B cell (primary cell): ENCODE results near the gene SEC14L1. TPM values are rescaled to one million over a fixed set of nuclear protein-coding genes. Genes with fewer than 3 reads are reported as not detected.

Experiments used
- ATAC-seq: fragments of 200-7000 bp; cut with Tn5 transposase; one replicate; pipeline ENCODE4 v1.10.0; 2021; ENCODE audit warnings: low read depth, mild to moderate bottlenecking, moderate number of reproducible peaks, moderate library complexity
- CTCF ChIA-PET: fragments of 350-600 bp; sonication (Branson Sonifier 250); formaldehyde crosslinking; loops from one replicate; lab custom pipeline; 2021; ENCODE audit warnings: antibody characterized with exemption, inconsistent platforms; lab: Charles Lee
- POLR2A ChIA-PET: fragments of 350-600 bp; sonication (Branson Sonifier 250); formaldehyde crosslinking; loops from one replicate; lab custom pipeline; 2021; ENCODE audit warnings: antibody characterized with exemption; lab: Charles Lee
- DNase-seq: peaks from one replicate; pipeline ENCODE4 v3.0.0; 2013
- H2AFZ ChIP-seq: 2 replicates; pipeline ENCODE4 v1.6.1; 2012; ENCODE audit warnings: mild to moderate bottlenecking, low read depth, low read length; ENCODE audit not compliant: insufficient read depth, poor library complexity, severe bottlenecking
- H3K27ac ChIP-seq, 2 donors: 1 replicate in 1 of 2; 2 replicates in 1 of 2; pipeline ENCODE4 v1.5.1; 2012 to 2013; ENCODE audit warnings: low read length in 2 of 2, mild to moderate bottlenecking in 2 of 2, moderate library complexity in 1 of 2
- H3K27me3 ChIP-seq, 4 experiments: fragments of 200-600 bp in 1 of 4; sonication (generic) in 1 of 4; replicated peaks in 1 of 4; 1 replicate in 2 of 4; 2 replicates in 2 of 4; pipeline versions ENCODE4 v1.6.1 to v1.7.0; 2013 to 2016; ENCODE audit warnings: low read length in 3 of 4, mild to moderate bottlenecking in 2 of 4, mixed read lengths in 1 of 4, moderate library complexity in 1 of 4; ENCODE audit not compliant: insufficient read depth in 4 of 4, control insufficient read depth in 3 of 4; ENCODE audit errors: control extremely low read depth in 1 of 4
- H3K36me3 ChIP-seq, 2 experiments: replicated peaks in 1 of 2; 1 replicate in 1 of 2; 2 replicates in 1 of 2; pipeline versions ENCODE4 v1.6.1 to v1.7.1; 2013; ENCODE audit warnings: low read length in 1 of 2; ENCODE audit not compliant: insufficient read depth in 2 of 2, control insufficient read depth in 1 of 2; ENCODE audit errors: control extremely low read depth in 1 of 2, extremely low read depth in 1 of 2
- H3K4me1 ChIP-seq, 2 donors: fragments of 200-600 bp in 1 of 2; sonication (generic) in 1 of 2; 1 replicate in 1 of 2; 2 replicates in 1 of 2; pipeline versions ENCODE4 v1.5.1 to v1.6.1; 2013 to 2017; ENCODE audit warnings: low read length in 2 of 2; ENCODE audit not compliant: control insufficient read depth in 2 of 2, insufficient read depth in 2 of 2
- H3K4me2 ChIP-seq: replicated peaks from 2 replicates; pipeline ENCODE3; 2012; ENCODE audit warnings: mild to moderate bottlenecking, low read depth, low read length; ENCODE audit not compliant: poor library complexity, severe bottlenecking
- H3K4me3 ChIP-seq, 5 experiments: fragments of 200-600 bp in 1 of 5; sonication (generic) in 1 of 5; 1 replicate in 3 of 5; 2 replicates in 2 of 5; pipeline versions ENCODE4 v1.5.1 to v1.7.0; 2011 to 2016; ENCODE audit warnings: low read length in 4 of 5, mild to moderate bottlenecking in 4 of 5, low read depth in 2 of 5, control low read depth in 1 of 5, moderate library complexity in 1 of 5; ENCODE audit not compliant: insufficient read depth in 1 of 5; ENCODE audit errors: control extremely low read depth in 1 of 5, extremely low read depth in 1 of 5
- H3K79me2 ChIP-seq: fragments of 200-600 bp; sonication (generic); one replicate; pipeline ENCODE4 v1.6.0; 2016; ENCODE audit warnings: low read length; ENCODE audit not compliant: control insufficient read depth, insufficient read depth
- H3K9ac ChIP-seq: fragments of 200-600 bp; sonication (generic); 2 replicates; pipeline ENCODE4 v1.6.1; 2017; ENCODE audit warnings: mild to moderate bottlenecking, low read length, moderate library complexity
- H3K9me3 ChIP-seq, 3 donors: one replicate each; pipeline versions ENCODE4 v1.6.1 to v1.7.1; 2013; ENCODE audit warnings: low read length in 2 of 3; ENCODE audit not compliant: control insufficient read depth in 2 of 3, insufficient read depth in 1 of 3; ENCODE audit errors: control extremely low read depth in 1 of 3
- H4K20me1 ChIP-seq: 2 replicates; pipeline ENCODE4 v1.6.0; 2012; ENCODE audit warnings: mild to moderate bottlenecking, low read length; ENCODE audit not compliant: insufficient read depth, control insufficient read depth, poor library complexity, severe bottlenecking
- H3K27ac Mint-ChIP-seq: one replicate; pipeline ENCODE4 v1.8.0; 2021; ENCODE audit warnings: mixed read lengths
- H3K27me3 Mint-ChIP-seq: one replicate; pipeline ENCODE4 v1.8.0; 2021; ENCODE audit warnings: mixed read lengths
- H3K4me1 Mint-ChIP-seq: one replicate; pipeline ENCODE4 v1.8.0; 2021; ENCODE audit warnings: mixed read lengths
- H3K4me3 Mint-ChIP-seq: one replicate; pipeline ENCODE4 v1.8.0; 2021; ENCODE audit warnings: mixed read lengths
- H3K9me3 Mint-ChIP-seq: one replicate; pipeline ENCODE4 v1.8.0; 2022; ENCODE audit warnings: mixed read lengths; ENCODE audit not compliant: insufficient read depth
- CTCF ChIP-seq: fragments of 200-600 bp; IDR thresholded peaks from one replicate; pipeline ENCODE4 v1.8.0; 2022; ENCODE audit warnings: antibody characterized with exemption, mild to moderate bottlenecking
- EZH2 ChIP-seq: IDR thresholded peaks from 2 replicates; pipeline ENCODE4 v1.6.1; 2012; ENCODE audit warnings: borderline replicate concordance, low read depth, mild to moderate bottlenecking, moderate library complexity, low read length; ENCODE audit not compliant: insufficient read depth, poor library complexity, severe bottlenecking
- WGBS: methylation state at CpG from one replicate; pipeline ENCODE4 v1.1.5; 2013; ENCODE audit warnings: missing lambda C conversion rate; ENCODE audit not compliant: insufficient coverage; 5-methylcytosine and 5-hydroxymethylcytosine counted together
- intact Hi-C: fragments of 100-400 bp; cut with micrococcal nuclease; formaldehyde crosslinking; loops from one replicate; pipeline ENCODE4 v1.10.0; 2022
- polyA plus RNA-seq: library from polyadenylated mRNA; depleted of rRNA; stranded (reverse); fragments of >200 nt; gene quantifications from 2 replicates; pipeline ENCODE4 v1.2.3, GENCODE V29; 2012
- total RNA-seq, 2 donors: library from RNA; stranded (reverse); fragments of 120-200 nt in 1 of 2; gene quantifications; 1 replicate in 1 of 2; 2 replicates in 1 of 2; pipeline versions ENCODE4 v1.2.3 to v1.2.4, GENCODE V29; 2013 to 2022

Gene SEC14L1
- total and polyA plus RNA-seq, 2 donors (not counting 1 experiment from before 2014, with no cell fraction given), result 37.7 to 103 TPM

DNA sequence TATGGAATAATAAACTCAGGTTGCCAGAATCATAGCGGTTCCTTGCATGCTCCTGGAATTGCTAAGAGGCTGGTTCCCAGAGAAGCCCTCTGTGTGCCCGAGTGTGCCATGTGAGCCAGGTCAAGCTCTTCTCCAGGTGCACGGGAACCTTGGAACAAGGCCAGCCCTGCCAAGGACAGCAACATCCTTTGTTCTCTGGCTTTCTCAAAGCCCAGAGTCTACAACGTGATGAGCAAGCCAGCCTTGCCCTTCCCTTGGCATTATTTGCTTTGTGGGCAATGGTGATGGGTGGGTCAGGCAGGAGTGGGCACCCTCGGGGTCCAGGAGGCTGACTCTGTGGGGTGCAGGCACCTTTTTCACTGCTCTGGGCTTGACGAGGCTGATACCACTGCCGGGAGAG lies 14.2 kb upstream of the SEC14L1 start:
- intact Hi-C loops, result no loop called here
- CTCF ChIA-PET, result no interaction called here
- H3K4me1 Mint-ChIP-seq, result peaks cover 8% of the 10 kb centered on the region

More for the DNA sequence above, 14.2 kb upstream of the SEC14L1 start:
- WGBS, result 100% methylated on average over 3 of the region's 7 CpGs
- H3K27ac Mint-ChIP-seq, result no peak overlapping the region
- DNase-seq (no peak), ATAC-seq (no peak)
- no peak overlapping the region for H3K4me3 ChIP-seq
- no peaks in the 10 kb centered on the region for H3K9me3 Mint-ChIP-seq
- no peak for TF ChIP-seq CTCF
- no peak for TF ChIP-seq EZH2
- H3K79me2 ChIP-seq, result no peaks in the 10 kb centered on the region
- H4K20me1 ChIP-seq, result no peaks in the 10 kb centered on the region
- no peak overlapping the region for H3K9ac ChIP-seq
- H2AFZ ChIP-seq, result no peak overlapping the region
- H3K27me3 ChIP-seq, result peaks cover 0 to 7% (median 0%) of the 10 kb centered on the region in 4 experiments
- no peak overlapping the region for H3K27ac ChIP-seq
- peaks cover 0 to 7% (median 0%) of the 10 kb centered on the region in 3 donors for H3K9me3 ChIP-seq
- POLR2A ChIA-PET, result no interaction called here
- H3K4me1 ChIP-seq, result peaks cover 4 to 8% of the 10 kb centered on the region in 2 donors
- H3K4me2 ChIP-seq, result no peak overlapping the region
- peaks cover 14% of the 10 kb centered on the region for H3K27me3 Mint-ChIP-seq
- no peak overlapping the region for H3K4me3 Mint-ChIP-seq
- no peaks in the 10 kb centered on the region for H3K36me3 ChIP-seq
